ENCODE measurements around the gene MIPEP.

DNA sequence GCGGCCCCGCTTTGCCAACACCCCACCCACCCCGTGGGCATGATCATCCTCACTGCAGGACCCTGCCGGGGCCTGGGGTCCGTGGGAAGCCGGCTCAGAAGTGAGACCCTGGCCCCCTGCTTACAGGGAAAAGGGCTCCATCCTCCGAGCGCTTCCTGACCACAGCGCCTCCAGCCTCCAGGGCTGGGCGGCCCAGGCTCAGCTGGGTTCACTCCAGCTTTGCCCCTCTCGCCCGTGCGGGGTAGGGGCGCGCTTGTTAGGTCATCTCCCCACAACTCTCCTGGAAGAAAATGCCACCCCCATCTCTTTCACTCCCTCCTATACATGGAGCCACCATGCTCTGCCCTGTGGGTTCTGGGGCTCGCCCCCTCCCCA is 14.7 kb upstream of the MIPEP start:
- no peak for TF ChIP-seq POLR2A (IDR thresholded peaks at IDR 0.05)
- TF ChIP-seq, protein P1, sequence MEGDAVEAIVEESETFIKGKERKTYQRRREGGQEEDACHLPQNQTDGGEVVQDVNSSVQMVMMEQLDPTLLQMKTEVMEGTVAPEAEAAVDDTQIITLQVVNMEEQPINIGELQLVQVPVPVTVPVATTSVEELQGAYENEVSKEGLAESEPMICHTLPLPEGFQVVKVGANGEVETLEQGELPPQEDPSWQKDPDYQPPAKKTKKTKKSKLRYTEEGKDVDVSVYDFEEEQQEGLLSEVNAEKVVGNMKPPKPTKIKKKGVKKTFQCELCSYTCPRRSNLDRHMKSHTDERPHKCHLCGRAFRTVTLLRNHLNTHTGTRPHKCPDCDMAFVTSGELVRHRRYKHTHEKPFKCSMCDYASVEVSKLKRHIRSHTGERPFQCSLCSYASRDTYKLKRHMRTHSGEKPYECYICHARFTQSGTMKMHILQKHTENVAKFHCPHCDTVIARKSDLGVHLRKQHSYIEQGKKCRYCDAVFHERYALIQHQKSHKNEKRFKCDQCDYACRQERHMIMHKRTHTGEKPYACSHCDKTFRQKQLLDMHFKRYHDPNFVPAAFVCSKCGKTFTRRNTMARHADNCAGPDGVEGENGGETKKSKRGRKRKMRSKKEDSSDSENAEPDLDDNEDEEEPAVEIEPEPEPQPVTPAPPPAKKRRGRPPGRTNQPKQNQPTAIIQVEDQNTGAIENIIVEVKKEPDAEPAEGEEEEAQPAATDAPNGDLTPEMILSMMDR (IDR thresholded peaks at IDR 0.05) = no peak
